ENCODE data around the gene NHLRC2. TPM values are rescaled to one million over a fixed set of nuclear protein-coding genes. Genes with fewer than 3 reads are reported as not detected.
A peak's percentile ranks its signal among the peaks of the same experiment; 100 is the strongest.
"Not testable (repeated sequence)": the region's sequence is repeated elsewhere in the genome, so short reads cannot be mapped to it uniquely, and the experiment has no call there.

The NHLRC2 gene, protein sequence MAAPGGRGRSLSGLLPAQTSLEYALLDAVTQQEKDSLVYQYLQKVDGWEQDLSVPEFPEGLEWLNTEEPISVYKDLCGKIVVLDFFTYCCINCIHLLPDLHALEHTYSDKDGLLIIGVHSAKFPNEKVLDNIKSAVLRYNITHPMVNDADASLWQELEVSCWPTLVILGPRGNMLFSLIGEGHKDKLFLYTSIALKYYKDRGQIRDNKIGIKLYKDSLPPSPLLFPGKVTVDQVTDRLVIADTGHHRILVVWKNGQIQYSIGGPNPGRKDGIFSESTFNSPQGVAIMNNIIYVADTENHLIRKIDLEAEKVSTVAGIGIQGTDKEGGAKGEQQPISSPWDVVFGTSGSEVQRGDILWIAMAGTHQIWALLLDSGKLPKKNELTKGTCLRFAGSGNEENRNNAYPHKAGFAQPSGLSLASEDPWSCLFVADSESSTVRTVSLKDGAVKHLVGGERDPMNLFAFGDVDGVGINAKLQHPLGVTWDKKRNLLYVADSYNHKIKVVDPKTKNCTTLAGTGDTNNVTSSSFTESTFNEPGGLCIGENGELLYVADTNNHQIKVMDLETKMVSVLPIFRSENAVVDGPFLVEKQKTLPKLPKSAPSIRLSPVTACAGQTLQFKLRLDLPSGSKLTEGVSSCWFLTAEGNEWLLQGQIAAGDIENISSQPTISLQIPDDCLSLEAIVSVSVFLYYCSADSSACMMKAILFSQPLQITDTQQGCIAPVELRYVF
- total RNA-seq: 100 to 1,000 TPM in 1 of 5 donors, 10 to 100 TPM in 4; 12.3 to 112 (median 25.4) TPM
- polyA plus RNA-seq: 1 to 10 TPM; 2.8 to 5.1 (median 3.2) TPM
- long read RNA-seq, donor 1: 0 reads
- long read RNA-seq, donor 2: 0 reads
- long read RNA-seq, donor 3, full-length matches to known transcripts: 1 of 1 reads
- long read RNA-seq, donor 3, partial matches to known transcripts: 0 of 1 reads
- long read RNA-seq, donor 3, other reads (novel, unspliced or antisense): 0 of 1 reads
- long read RNA-seq, donor 4: 0 reads
- long read RNA-seq, donor 5, full-length matches to known transcripts: 2 of 2 reads
- long read RNA-seq, donor 5, partial matches to known transcripts: 0 of 2 reads
- long read RNA-seq, donor 5, other reads (novel, unspliced or antisense): 0 of 2 reads
- long read RNA-seq, donor 6, full-length matches to known transcripts: 7 of 19 reads
- long read RNA-seq, donor 6, partial matches to known transcripts: 12 of 19 reads
- long read RNA-seq, donor 6, other reads (novel, unspliced or antisense): 0 of 19 reads
- long read RNA-seq, donor 7, partial matches to known transcripts: 0 of 2 reads
- long read RNA-seq, donor 7, other reads (novel, unspliced or antisense): 0 of 2 reads
- long read RNA-seq, donor 8, full-length matches to known transcripts: 3 of 3 reads
- long read RNA-seq, donor 8, partial matches to known transcripts: 0 of 3 reads
- long read RNA-seq, donor 8, other reads (novel, unspliced or antisense): 0 of 3 reads
- long read RNA-seq, donor 9, full-length matches to known transcripts: 1 of 1 reads
- long read RNA-seq, donor 9, partial matches to known transcripts: 0 of 1 reads
- long read RNA-seq, donor 9, other reads (novel, unspliced or antisense): 0 of 1 reads
- long read RNA-seq, donor 10: 0 reads

DNA sequence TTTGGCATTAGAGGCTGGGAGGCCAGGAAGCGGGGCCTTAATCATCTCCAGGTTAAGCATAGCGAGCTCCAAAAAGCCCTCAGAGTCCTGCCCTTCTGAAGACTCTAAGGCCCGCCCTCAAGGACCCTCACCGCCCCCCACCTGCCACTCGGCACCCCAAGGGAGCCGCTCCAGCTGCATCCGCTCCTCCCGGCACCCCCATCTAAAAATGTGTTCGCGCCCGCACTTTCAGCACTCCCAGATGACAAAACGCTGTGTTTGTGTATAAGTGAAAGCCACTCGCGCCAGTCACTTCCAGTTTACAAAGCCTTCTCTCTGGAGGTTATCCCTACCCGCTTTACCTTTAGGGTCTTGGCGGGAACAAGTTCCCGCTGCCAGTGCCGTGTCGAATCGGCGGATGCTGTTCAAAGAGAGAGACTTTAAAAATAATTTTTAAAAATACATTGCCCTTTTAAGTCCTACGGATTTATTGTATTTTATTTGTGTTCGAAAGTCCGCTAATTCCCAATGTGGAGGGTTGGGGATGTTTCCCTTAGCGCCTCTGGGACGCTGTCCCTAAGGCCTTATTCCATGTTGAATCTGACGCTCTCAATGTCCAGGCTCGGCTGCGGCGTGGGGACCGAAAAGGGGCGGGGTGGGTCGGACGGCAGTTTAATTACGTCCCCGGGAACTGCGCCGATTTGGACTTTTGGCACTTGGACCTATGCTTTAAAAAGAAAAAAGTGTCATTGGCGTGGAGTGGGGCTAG is at the start of gene NHLRC2, which contains the start of gene DCLRE1A:
NHLRC2 (plus strand) TSS at position 649 of the 748 bp plus-strand sequence. CDS start 212 bp downstream, outside the sequence.
DCLRE1A (minus strand) TSS at position 70 of the 748 bp plus-strand sequence. CDS start 900 bp downstream, outside the sequence.
- H3K27me3 ChIP-seq: no peaks in the 10 kb centered on the region
- peak within 1 kb of the TSS; percentile 92 to 95 (median 93) for H3K27ac ChIP-seq
- intact Hi-C loops (cut with DNase I; ENCODE audit: low total_unique reads): no loop called here
- H3K4me1 ChIP-seq: peaks cover 17 to 80% (median 43%) of the 10 kb centered on the region in 4 donors
- peak within 1 kb of the TSS; percentile 85 to 96 (median 87) for H3K4me3 ChIP-seq
- peaks cover 0 to 11% (median 3%) of the 10 kb centered on the region in 4 donors for H3K36me3 ChIP-seq
- H3K9me3 ChIP-seq: no peaks in the 10 kb centered on the region
- peak; percentile 79 to 93 for DNase-seq
- no peak for TF ChIP-seq POLR2A (IDR thresholded peaks at IDR 0.05)
- peak in 1 of 3 donors; percentile 45 for TF ChIP-seq POLR2AphosphoS5 (IDR thresholded peaks at IDR 0.05)
- TF ChIP-seq, protein P1, sequence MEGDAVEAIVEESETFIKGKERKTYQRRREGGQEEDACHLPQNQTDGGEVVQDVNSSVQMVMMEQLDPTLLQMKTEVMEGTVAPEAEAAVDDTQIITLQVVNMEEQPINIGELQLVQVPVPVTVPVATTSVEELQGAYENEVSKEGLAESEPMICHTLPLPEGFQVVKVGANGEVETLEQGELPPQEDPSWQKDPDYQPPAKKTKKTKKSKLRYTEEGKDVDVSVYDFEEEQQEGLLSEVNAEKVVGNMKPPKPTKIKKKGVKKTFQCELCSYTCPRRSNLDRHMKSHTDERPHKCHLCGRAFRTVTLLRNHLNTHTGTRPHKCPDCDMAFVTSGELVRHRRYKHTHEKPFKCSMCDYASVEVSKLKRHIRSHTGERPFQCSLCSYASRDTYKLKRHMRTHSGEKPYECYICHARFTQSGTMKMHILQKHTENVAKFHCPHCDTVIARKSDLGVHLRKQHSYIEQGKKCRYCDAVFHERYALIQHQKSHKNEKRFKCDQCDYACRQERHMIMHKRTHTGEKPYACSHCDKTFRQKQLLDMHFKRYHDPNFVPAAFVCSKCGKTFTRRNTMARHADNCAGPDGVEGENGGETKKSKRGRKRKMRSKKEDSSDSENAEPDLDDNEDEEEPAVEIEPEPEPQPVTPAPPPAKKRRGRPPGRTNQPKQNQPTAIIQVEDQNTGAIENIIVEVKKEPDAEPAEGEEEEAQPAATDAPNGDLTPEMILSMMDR (IDR thresholded peaks at IDR 0.05): no peak
- no peak for TF ChIP-seq EP300 (IDR thresholded peaks at IDR 0.05)
- WGBS, 5 donors: 0 to 1% (median 0%) methylated on average over 38 to 39 of the region's 39 CpGs

DNA sequence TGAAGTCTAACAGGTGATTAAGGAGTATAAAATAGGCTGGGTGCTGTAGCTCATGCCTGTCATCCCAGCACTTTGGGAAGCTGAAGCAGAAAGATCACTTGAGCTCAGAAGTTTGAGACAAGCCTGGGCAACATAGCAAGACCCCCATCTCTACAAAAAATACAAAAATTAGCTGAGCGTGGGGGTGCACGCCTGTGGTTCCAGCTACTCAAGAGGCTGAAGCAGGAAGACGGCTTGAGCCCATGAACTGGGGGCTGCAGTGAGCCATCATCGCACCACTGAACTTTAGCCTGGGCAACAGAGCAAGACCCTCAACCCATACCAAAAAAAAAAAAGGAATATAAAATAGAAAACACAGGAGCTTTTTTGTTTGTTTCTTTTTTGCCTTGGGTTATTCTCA is 48.0 kb upstream of the NHLRC2 start:
- H3K4me3 ChIP-seq: no peak overlapping the region
- intact Hi-C loops (cut with DNase I; ENCODE audit: low total_unique reads): no loop called here
- H3K4me1 ChIP-seq: peaks cover 0 to 18% (median 9%) of the 10 kb centered on the region in 4 donors
- no peaks in the 10 kb centered on the region for H3K9me3 ChIP-seq
- 92 to 99% (median 97%) methylated on average over 4 of the region's 4 CpGs for WGBS, 5 donors
- no peak overlapping the region for H3K27ac ChIP-seq
- no peak for DNase-seq
- H3K36me3 ChIP-seq: no peaks in the 10 kb centered on the region
- no peaks in the 10 kb centered on the region for H3K27me3 ChIP-seq
- TF ChIP-seq POLR2AphosphoS5 (IDR thresholded peaks at IDR 0.05) (no peak), EP300 (IDR thresholded peaks at IDR 0.05) (no peak), POLR2A (IDR thresholded peaks at IDR 0.05) (no peak)
- TF ChIP-seq, protein P1 (IDR thresholded peaks at IDR 0.05): no peak

DNA sequence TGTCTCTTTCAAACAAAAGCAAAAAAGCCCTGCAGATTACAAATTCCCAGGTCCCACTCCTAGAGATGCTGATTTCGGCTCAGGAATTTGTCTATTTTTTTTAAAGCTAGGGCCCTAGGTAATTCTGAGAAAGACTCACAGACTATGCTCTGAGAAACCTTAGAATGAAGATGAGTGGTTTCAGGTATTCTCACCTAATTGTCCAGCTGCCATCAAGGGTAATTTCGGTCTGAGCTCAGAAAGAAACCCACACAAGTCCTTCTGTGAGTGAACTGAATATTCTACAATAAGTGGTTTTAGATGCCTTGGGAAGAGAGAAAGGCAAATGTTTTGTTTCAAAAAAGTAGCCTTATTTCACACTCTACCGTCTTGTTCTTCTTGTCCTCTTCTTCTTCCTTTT is 46.3 kb upstream of the NHLRC2 start:
- H3K9me3 ChIP-seq: no peaks in the 10 kb centered on the region
- H3K4me3 ChIP-seq: no peak overlapping the region
- WGBS, 5 donors: 87 to 93% (median 90%) methylated on average over 3 of the region's 3 CpGs
- no peak overlapping the region for H3K27ac ChIP-seq
- no peak for DNase-seq
- H3K4me1 ChIP-seq: peaks cover 0 to 8% (median 3%) of the 10 kb centered on the region in 4 donors
- TF ChIP-seq POLR2A (IDR thresholded peaks at IDR 0.05): no peak
- TF ChIP-seq, protein P1 (IDR thresholded peaks at IDR 0.05): no peak
- no peak for TF ChIP-seq POLR2AphosphoS5 (IDR thresholded peaks at IDR 0.05)
- TF ChIP-seq EP300 (IDR thresholded peaks at IDR 0.05): no peak
- H3K27me3 ChIP-seq: no peaks in the 10 kb centered on the region
- intact Hi-C loops (cut with DNase I; ENCODE audit: low total_unique reads): no loop called here
- no peaks in the 10 kb centered on the region for H3K36me3 ChIP-seq

DNA sequence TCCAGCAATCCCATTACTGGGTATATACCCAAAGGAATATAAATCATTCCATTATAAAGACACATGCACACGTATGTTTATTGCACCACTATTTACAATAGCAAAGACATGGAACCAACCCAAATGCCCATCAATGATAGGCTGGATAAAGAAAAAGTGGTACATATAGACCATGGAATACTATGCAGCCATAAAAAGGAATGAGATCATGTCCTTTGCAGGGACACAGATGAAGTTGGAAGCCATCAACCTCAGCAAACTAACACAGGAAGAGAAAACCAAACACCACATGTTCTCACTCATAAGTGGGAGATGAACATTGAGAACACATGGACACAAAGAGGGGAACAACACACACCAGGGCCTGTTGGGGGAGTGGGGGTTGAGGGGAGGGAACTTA is 39.8 kb upstream of the NHLRC2 start:
- H3K27me3 ChIP-seq; H3K9me3 ChIP-seq; H3K4me3 ChIP-seq; intact Hi-C loops (cut with DNase I; ENCODE audit: low total_unique reads); H3K27ac ChIP-seq; H3K4me1 ChIP-seq; DNase-seq; H3K36me3 ChIP-seq: not testable (repeated sequence)
- 83 to 95% (median 85%) methylated on average over 1 of the region's 1 CpG for WGBS, 5 donors

Data from stomach (tissue), 19 donors.